ENCODE data around the gene USH2A.

USH2A gene

GRCh38 chr1:215888159-215888558 is 535.1 kb downstream of the USH2A start:
- peak; percentile 45 for TF ChIP-seq RAD21 (IDR thresholded peaks at IDR 0.05; ENCODE audit: low read depth)
- TF ChIP-seq TCF12 (IDR thresholded peaks at IDR 0.05; ENCODE audit: low read depth): no peak
- no peak for TF ChIP-seq TAF1 (IDR thresholded peaks at IDR 0.05; ENCODE audit: low read depth)

GRCh38 chr1:215887627-215888026 is 535.6 kb downstream of the USH2A start:
- no peak for TF ChIP-seq TAF1 (IDR thresholded peaks at IDR 0.05; ENCODE audit: low read depth)
- no peak for TF ChIP-seq ZBTB7A (IDR thresholded peaks at IDR 0.05; ENCODE audit: low read depth)
- no peak for TF ChIP-seq REST (IDR thresholded peaks at IDR 0.05; ENCODE audit: low read depth)
- no peak for TF ChIP-seq CREB1 (IDR thresholded peaks at IDR 0.05; ENCODE audit: low read depth)
- no peak for TF ChIP-seq FOXM1 (IDR thresholded peaks at IDR 0.05; ENCODE audit: borderline replicate concordance, low read depth)
- TF ChIP-seq USF1 (IDR thresholded peaks at IDR 0.05): no peak
- TF ChIP-seq YY1 (IDR thresholded peaks at IDR 0.05; ENCODE audit: low read depth): no peak
- TF ChIP-seq RAD21 (IDR thresholded peaks at IDR 0.05; ENCODE audit: low read depth): no peak
- no peak for TF ChIP-seq CEBPB (IDR thresholded peaks at IDR 0.05)
- TF ChIP-seq MAX (IDR thresholded peaks at IDR 0.05): no peak
- TF ChIP-seq EGR1 (IDR thresholded peaks at IDR 0.05): no peak
- no peak for TF ChIP-seq TEAD4 (IDR thresholded peaks at IDR 0.05)
- no peak for TF ChIP-seq TCF12 (IDR thresholded peaks at IDR 0.05; ENCODE audit: low read depth)
- no peak for TF ChIP-seq EP300 (IDR thresholded peaks at IDR 0.05; ENCODE audit: borderline replicate concordance)
- no peak for TF ChIP-seq NFIC (IDR thresholded peaks at IDR 0.05)

GRCh38 chr1:215883004-215883403 is 540.2 kb downstream of the USH2A start:
- TF ChIP-seq MAX (IDR thresholded peaks at IDR 0.05) (no peak), TCF12 (IDR thresholded peaks at IDR 0.05; ENCODE audit: low read depth) (no peak), ZBTB7A (IDR thresholded peaks at IDR 0.05; ENCODE audit: low read depth) (no peak), REST (IDR thresholded peaks at IDR 0.05; ENCODE audit: low read depth) (no peak)

GRCh38 chr1:215878843-215879242 is 544.4 kb downstream of the USH2A start:
- TF ChIP-seq REST (IDR thresholded peaks at IDR 0.05; ENCODE audit: low read depth): no peak

- no peak for TF ChIP-seq ZBTB7A (IDR thresholded peaks at IDR 0.05; ENCODE audit: low read depth)
These were observed 545.1 kb downstream of the USH2A start for GRCh38 chr1:215878128-215878527.

- TF ChIP-seq EP300 (IDR thresholded peaks at IDR 0.05; ENCODE audit: borderline replicate concordance) (no peak), REST (IDR thresholded peaks at IDR 0.05; ENCODE audit: low read depth) (no peak), MAX (IDR thresholded peaks at IDR 0.05) (no peak), CEBPB (IDR thresholded peaks at IDR 0.05) (no peak), RAD21 (IDR thresholded peaks at IDR 0.05; ENCODE audit: low read depth) (no peak), TCF12 (IDR thresholded peaks at IDR 0.05; ENCODE audit: low read depth) (no peak), NFIC (IDR thresholded peaks at IDR 0.05) (no peak), TEAD4 (IDR thresholded peaks at IDR 0.05) (no peak), FOXM1 (IDR thresholded peaks at IDR 0.05; ENCODE audit: borderline replicate concordance, low read depth) (no peak), ZBTB7A (IDR thresholded peaks at IDR 0.05; ENCODE audit: low read depth) (no peak), EGR1 (IDR thresholded peaks at IDR 0.05) (no peak), CREB1 (IDR thresholded peaks at IDR 0.05; ENCODE audit: low read depth) (no peak), TAF1 (IDR thresholded peaks at IDR 0.05; ENCODE audit: low read depth) (no peak), YY1 (IDR thresholded peaks at IDR 0.05; ENCODE audit: low read depth) (no peak)
These were observed 545.7 kb downstream of the USH2A start for GRCh38 chr1:215877452-215877951.
